ENCODE data around the gene CDRT15. TPM values are rescaled to one million over a fixed set of nuclear protein-coding genes. Genes with fewer than 3 reads are reported as not detected.
"Not testable (repeated sequence)": the region's sequence is repeated elsewhere in the genome, so short reads cannot be mapped to it uniquely, and the experiment has no call there.

CDRT15 gene
- total and polyA plus RNA-seq, 7 experiments from 2014 or later: 0.98 TPM; not detected in 6

GRCh38 chr17:14191469-14191868 lies 45.2 kb downstream of the CDRT15 start:
- intact Hi-C loops (cut with micrococcal nuclease); H3K27me3 Mint-ChIP-seq; ATAC-seq; DNase-seq; H3K36me3 ChIP-seq (ENCODE audit: control insufficient read depth in 2 of 3, insufficient read depth in 3 of 3, low read length in 3 of 3); H3K27ac ChIP-seq (ENCODE audit: low read depth, low read length); POLR2A ChIA-PET; H3K27me3 ChIP-seq (ENCODE audit: control insufficient read depth in 2 of 2, insufficient read depth in 2 of 2, low read length in 2 of 2); H3K9me3 Mint-ChIP-seq; H3K4me3 ChIP-seq (ENCODE audit: low read length); CTCF ChIA-PET; H3K9me3 ChIP-seq (ENCODE audit: control insufficient read depth in 2 of 3, low read length in 3 of 3): not testable (repeated sequence)
- Mint-ChIP-seq H3K4me3 (peak overlapping the region in 1 of 10 donors; percentile 55), H3K27ac (peak overlapping the region in 5 of 9 donors; percentile 65 to 94 (median 82)), H3K36me3 (peaks cover 0 to 33% (median 0%) of the 10 kb centered on the region in 5 donors), H3K4me1 (peaks cover 37 to 73% (median 56%) of the 10 kb centered on the region in 7 donors)
- H3K4me1 ChIP-seq (ENCODE audit: control insufficient read depth in 2 of 2, insufficient read depth in 2 of 2, low read length in 2 of 2): peaks cover 33% of the 10 kb centered on the region in 2 donors

GRCh38 chr17:14190774-14191173 lies 45.9 kb downstream of the CDRT15 start:
- H3K27ac ChIP-seq (ENCODE audit: low read depth, low read length); H3K27me3 Mint-ChIP-seq; ATAC-seq; H3K9me3 Mint-ChIP-seq; POLR2A ChIA-PET; DNase-seq; H3K27me3 ChIP-seq (ENCODE audit: control insufficient read depth in 2 of 2, insufficient read depth in 2 of 2, low read length in 2 of 2); intact Hi-C loops (cut with micrococcal nuclease); H3K4me3 ChIP-seq (ENCODE audit: low read length); H3K9me3 ChIP-seq (ENCODE audit: control insufficient read depth in 2 of 3, low read length in 3 of 3); CTCF ChIA-PET; H3K36me3 ChIP-seq (ENCODE audit: control insufficient read depth in 2 of 3, insufficient read depth in 3 of 3, low read length in 3 of 3): not testable (repeated sequence)
- H3K36me3 Mint-ChIP-seq: peaks cover 0 to 27% (median 0%) of the 10 kb centered on the region in 5 donors
- peaks cover 26% of the 10 kb centered on the region in 2 donors for H3K4me1 ChIP-seq (ENCODE audit: control insufficient read depth in 2 of 2, insufficient read depth in 2 of 2, low read length in 2 of 2)
- H3K27ac Mint-ChIP-seq: peak overlapping the region in 5 of 9 donors; percentile 82 to 94 (median 89)
- H3K4me1 Mint-ChIP-seq: peaks cover 31 to 73% (median 56%) of the 10 kb centered on the region in 7 donors
- peak overlapping the region in 2 of 10 donors; percentile 6 to 60 for H3K4me3 Mint-ChIP-seq

DNA sequence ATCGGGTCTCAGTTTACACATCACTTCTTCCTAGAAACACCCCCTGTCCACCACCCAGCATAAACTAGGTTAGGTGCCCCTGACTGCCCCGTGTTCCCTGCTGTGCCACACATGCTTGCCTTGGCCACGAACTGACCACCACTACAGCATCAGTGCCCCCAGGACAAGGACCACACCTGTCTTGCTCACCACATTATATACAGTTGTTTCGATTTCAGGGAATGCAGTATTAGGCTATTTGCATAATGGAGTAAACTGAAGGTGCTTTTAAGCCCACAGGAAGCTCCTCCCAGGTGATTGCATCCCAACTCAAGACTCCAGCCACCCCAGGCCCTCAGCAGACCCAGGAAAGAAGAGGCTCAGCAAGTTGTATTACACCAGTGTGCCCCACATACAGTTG lies 50.2 kb downstream of the CDRT15 start:
- H3K27ac Mint-ChIP-seq: peak overlapping the region in 8 of 9 donors; percentile 2 to 90 (median 58)
- H3K9me3 ChIP-seq (ENCODE audit: control insufficient read depth in 2 of 3, low read length in 3 of 3); H3K4me3 Mint-ChIP-seq; H3K4me3 ChIP-seq (ENCODE audit: low read length); H3K4me1 ChIP-seq (ENCODE audit: control insufficient read depth in 2 of 2, insufficient read depth in 2 of 2, low read length in 2 of 2); H3K36me3 ChIP-seq (ENCODE audit: control insufficient read depth in 2 of 3, insufficient read depth in 3 of 3, low read length in 3 of 3); CTCF ChIA-PET; ATAC-seq; POLR2A ChIA-PET; H3K27me3 Mint-ChIP-seq; H3K27me3 ChIP-seq (ENCODE audit: control insufficient read depth in 2 of 2, insufficient read depth in 2 of 2, low read length in 2 of 2); H3K27ac ChIP-seq (ENCODE audit: low read depth, low read length); H3K9me3 Mint-ChIP-seq; DNase-seq; intact Hi-C loops (cut with micrococcal nuclease): not testable (repeated sequence)
- H3K36me3 Mint-ChIP-seq: peaks cover 0 to 19% (median 0%) of the 10 kb centered on the region in 5 donors
- peaks cover 14 to 43% (median 33%) of the 10 kb centered on the region in 7 donors for H3K4me1 Mint-ChIP-seq

Other genes with a start within 250 kb of the CDRT15 start
- gene COX10, start 167.4 kb downstream of the CDRT15 start, total RNA-seq: 10 to 100 TPM; 16.2 to 30.6 (median 19.3) TPM
- 10 to 100 TPM; 20.2 to 24.9 TPM for gene COX10, start 167.4 kb downstream of the CDRT15 start, polyA plus RNA-seq
- gene HS3ST3B1, start 64.2 kb upstream of the CDRT15 start, total RNA-seq: 10 to 100 TPM; 11.7 to 40.7 (median 30.8) TPM
- 10 to 100 TPM in 1 of 2 donors, 1 to 10 TPM in 1; 7.9 to 12.2 TPM for gene HS3ST3B1, start 64.2 kb upstream of the CDRT15 start, polyA plus RNA-seq